ENCODE results near the gene CLUH.

CLUH gene

GRCh38 chr17:2749784-2750181, 38.2 kb upstream of the CLUH start:
- CTCF ChIA-PET: interaction anchor here (0.6 kb wide), 1 partner anchor 256 kb away, joined by 4 read pairs; no protein-coding TSS in a partner anchor
- no peak overlapping the region for H3K27ac ChIP-seq
- POLR2A ChIA-PET (ENCODE audit: low non-redundant PET): no interaction called here
- peak; percentile 87 for DNase-seq (ENCODE audit: low spot score)
- no peak for TF ChIP-seq CTCF (conservative IDR thresholded peaks at IDR 0.05; ENCODE audit: low read depth)

GRCh38 chr17:2749058-2749783, 37.7 kb upstream of the CLUH start, which contains the start of gene CCDC92B:
CCDC92B (minus strand) TSS chr17:2749652; CDS start chr17:2735145, 14,507 bp downstream.
- POLR2A ChIA-PET (ENCODE audit: low non-redundant PET): no interaction called here
- no peak within 1 kb of the TSS for H3K27ac ChIP-seq
- DNase-seq (ENCODE audit: low spot score): no peak
- CTCF ChIA-PET: interaction anchor here (0.6 kb wide), 1 partner anchor 256 kb away, joined by 4 read pairs; no protein-coding TSS in a partner anchor
- no peak for TF ChIP-seq CTCF (conservative IDR thresholded peaks at IDR 0.05; ENCODE audit: low read depth)

- ChIA-PET POLR2A (ENCODE audit: low non-redundant PET) (no interaction called here), CTCF (no interaction called here)
- no peak for DNase-seq (ENCODE audit: low spot score)
- no peak overlapping the region for H3K27ac ChIP-seq
- no peak for TF ChIP-seq CTCF (conservative IDR thresholded peaks at IDR 0.05; ENCODE audit: low read depth)
Measured at GRCh38 chr17:2745317-2746037, 33.9 kb upstream of the CLUH start.

GRCh38 chr17:2737693-2738092, 26.1 kb upstream of the CLUH start:
- DNase-seq (ENCODE audit: low spot score): no peak
- ChIA-PET CTCF (no interaction called here), POLR2A (ENCODE audit: low non-redundant PET) (no interaction called here)
- no peak for TF ChIP-seq CTCF (conservative IDR thresholded peaks at IDR 0.05; ENCODE audit: low read depth)
- peak overlapping the region; percentile 88 for H3K27ac ChIP-seq

- peak overlapping the region; percentile 88 for H3K27ac ChIP-seq
- peak; percentile 95 for DNase-seq (ENCODE audit: low spot score)
- CTCF ChIA-PET: interaction anchor here (0.6 kb wide), 1 partner anchor 19 kb away, joined by 7 read pairs; no protein-coding TSS in a partner anchor
- POLR2A ChIA-PET (ENCODE audit: low non-redundant PET): no interaction called here
- no peak for TF ChIP-seq CTCF (conservative IDR thresholded peaks at IDR 0.05; ENCODE audit: low read depth)
Measured at GRCh38 chr17:2736956-2737355, 25.4 kb upstream of the CLUH start.

GRCh38 chr17:2735896-2736295, 24.3 kb upstream of the CLUH start:
- DNase-seq (ENCODE audit: low spot score): no peak
- TF ChIP-seq CTCF (conservative IDR thresholded peaks at IDR 0.05; ENCODE audit: low read depth): no peak
- POLR2A ChIA-PET (ENCODE audit: low non-redundant PET): no interaction called here
- CTCF ChIA-PET: no interaction called here
- H3K27ac ChIP-seq: peak overlapping the region; percentile 88
